Epithelial cell of esophagus (primary cell): Measurements from ENCODE around the gene FBXL15.
A peak's percentile ranks its signal among the peaks of the same experiment; 100 is the strongest.

Experiments used
- DNase-seq: peaks from one replicate; pipeline ENCODE4 v3.0.0; 2010; ENCODE audit warnings: low read depth
- H3K4me3 ChIP-seq: 2 replicates; pipeline ENCODE4 v1.5.1; 2011; ENCODE audit warnings: mild to moderate bottlenecking, low read length, control low read depth
- TF ChIP-seq, protein P1 (sequence below): IDR thresholded peaks from 2 replicates; pipeline ENCODE4 v1.5.1; 2011; ENCODE audit warnings: low read depth, mild to moderate bottlenecking, low read length, control low read depth, inconsistent platforms; ENCODE audit not compliant: insufficient read depth; ENCODE audit errors: missing control alignments

The FBXL15 gene

GRCh38 chr10:102382871-102383270 lies 37.8 kb upstream of the FBXL15 start:
- no peak for DNase-seq
- TF ChIP-seq, protein P1, sequence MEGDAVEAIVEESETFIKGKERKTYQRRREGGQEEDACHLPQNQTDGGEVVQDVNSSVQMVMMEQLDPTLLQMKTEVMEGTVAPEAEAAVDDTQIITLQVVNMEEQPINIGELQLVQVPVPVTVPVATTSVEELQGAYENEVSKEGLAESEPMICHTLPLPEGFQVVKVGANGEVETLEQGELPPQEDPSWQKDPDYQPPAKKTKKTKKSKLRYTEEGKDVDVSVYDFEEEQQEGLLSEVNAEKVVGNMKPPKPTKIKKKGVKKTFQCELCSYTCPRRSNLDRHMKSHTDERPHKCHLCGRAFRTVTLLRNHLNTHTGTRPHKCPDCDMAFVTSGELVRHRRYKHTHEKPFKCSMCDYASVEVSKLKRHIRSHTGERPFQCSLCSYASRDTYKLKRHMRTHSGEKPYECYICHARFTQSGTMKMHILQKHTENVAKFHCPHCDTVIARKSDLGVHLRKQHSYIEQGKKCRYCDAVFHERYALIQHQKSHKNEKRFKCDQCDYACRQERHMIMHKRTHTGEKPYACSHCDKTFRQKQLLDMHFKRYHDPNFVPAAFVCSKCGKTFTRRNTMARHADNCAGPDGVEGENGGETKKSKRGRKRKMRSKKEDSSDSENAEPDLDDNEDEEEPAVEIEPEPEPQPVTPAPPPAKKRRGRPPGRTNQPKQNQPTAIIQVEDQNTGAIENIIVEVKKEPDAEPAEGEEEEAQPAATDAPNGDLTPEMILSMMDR, result no peak
- no peak overlapping the region for H3K4me3 ChIP-seq

- no peak overlapping the region for H3K4me3 ChIP-seq
- TF ChIP-seq, protein P1, result no peak
- no peak for DNase-seq
These were observed 36.6 kb upstream of the FBXL15 start for GRCh38 chr10:102384053-102384452.

DNA sequence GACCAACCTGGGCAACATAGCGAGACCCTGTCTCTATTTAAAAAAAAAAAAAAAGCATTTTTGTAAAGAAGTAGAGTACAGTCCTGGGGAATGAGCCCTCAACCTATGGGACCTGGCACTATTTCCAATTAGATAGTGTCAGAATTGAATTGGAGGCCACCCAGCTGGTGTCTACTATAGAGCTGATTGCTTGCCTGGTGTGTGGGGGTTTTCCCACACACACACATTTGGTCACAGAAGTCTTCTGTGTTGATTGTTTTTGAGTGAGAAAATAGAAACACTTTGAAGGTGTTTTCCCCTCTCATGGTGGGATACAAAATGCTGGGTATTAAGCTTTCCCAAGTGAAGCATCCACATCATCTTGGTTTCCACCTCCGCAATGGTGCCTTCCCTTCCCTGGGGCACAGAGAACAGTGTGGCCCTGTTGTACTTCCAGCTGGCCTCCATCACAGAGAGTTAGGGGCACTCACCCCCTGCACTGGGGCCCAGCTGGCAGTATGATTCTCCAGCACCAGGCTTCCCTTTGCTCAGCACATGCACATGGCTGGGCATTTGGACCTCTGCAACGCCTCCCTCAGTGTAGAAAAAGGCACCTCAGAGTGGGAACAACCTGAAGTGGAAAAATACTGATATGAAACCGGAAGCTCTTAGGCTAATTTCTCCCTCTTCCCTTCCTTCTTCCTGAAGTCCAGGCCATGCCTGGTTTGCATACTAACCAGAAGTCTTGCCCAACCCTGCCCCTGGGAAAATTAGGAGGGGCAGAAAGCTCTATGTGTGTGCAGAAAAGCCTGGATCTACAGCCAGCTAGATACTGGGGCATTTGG lies 35.8 kb upstream of the FBXL15 start:
- peak; percentile 54 for DNase-seq
- TF ChIP-seq, protein P1, result no peak
- no peak overlapping the region for H3K4me3 ChIP-seq

DNA sequence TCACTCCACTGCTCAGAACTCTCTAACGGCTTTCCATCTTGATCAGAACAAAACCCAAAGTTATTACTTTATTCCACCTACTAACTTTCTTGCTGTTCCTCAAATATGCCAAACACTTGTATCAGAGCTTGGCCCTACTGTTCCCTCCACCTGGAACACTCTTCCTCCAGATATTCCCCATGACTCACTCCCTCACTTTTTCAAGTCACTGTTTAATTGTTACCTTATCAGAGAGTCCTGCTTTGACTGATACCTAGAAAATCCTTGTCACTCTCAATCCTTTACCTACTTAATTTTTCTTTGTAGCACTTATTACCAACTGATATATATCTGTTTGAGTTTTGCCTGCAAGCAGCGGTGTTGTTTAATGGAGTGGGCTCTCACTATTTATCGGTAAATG lies 30.7 kb upstream of the FBXL15 start:
- H3K4me3 ChIP-seq, result no peak overlapping the region
- no peak for DNase-seq
- TF ChIP-seq, protein P1, result no peak

- H3K4me3 ChIP-seq, result no peak overlapping the region
- TF ChIP-seq, protein P1, result no peak
- no peak for DNase-seq
These were observed 28.3 kb upstream of the FBXL15 start for GRCh38 chr10:102392306-102392705.

DNA sequence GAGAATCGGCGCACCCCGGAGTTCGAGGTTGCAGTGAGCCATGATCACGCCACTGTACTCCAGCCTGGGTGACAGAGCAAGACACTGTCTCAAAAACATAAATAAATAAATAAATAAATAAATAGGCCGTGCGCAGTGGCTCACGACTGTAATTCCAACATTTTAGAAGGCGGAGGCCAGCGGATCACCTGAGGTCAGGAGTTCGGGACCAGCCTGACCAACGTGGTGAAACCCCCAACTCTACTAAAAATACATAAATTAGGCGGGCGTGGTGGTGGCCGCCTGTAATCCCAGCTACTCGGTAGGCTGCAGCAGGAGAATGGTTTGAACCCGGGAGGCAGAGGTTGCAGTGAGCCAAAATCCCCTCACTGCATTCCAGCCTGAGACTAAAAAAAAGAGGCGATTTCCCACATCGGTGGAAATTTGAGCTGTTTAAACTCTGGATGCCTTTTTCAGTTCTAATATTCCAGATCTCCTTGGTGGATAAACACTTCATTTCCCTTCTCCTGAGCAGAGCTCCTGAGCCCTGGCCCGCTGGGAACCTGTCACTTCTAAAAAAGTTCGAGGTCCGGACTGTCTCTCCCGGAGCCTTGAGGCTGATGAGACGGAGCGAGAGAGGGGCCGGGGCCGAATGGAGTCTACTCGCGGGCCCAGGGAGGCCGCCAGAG lies 27.1 kb upstream of the FBXL15 start:
- TF ChIP-seq, protein P1, result peak; percentile 78
- DNase-seq, result no peak

More for the DNA sequence above, 27.1 kb upstream of the FBXL15 start:
- peak overlapping the region; percentile 74 for H3K4me3 ChIP-seq
